Activated naive CD4-positive, alpha-beta T cell treated with anti-CD3 and anti-CD28 coated beads, Interleukin-2, amount 10 ng/mL, durations not matched to agents 7 days and 5 days (primary cell): ENCODE results near the gene RORB.

ENCODE experiments used
- CTCF ChIA-PET: fragments of 350-600 bp; sonication (Branson Sonifier 250); formaldehyde crosslinking; loops from one replicate; lab custom pipeline; 2021; ENCODE audit warnings: antibody characterized with exemption; lab: Charles Lee
- DNase-seq: peaks from one replicate; pipeline ENCODE4 v3.0.0-alpha.2; 2020
- H3K27ac Mint-ChIP-seq: one replicate; pipeline ENCODE4 v1.8.0; 2021; ENCODE audit warnings: mild to moderate bottlenecking, moderate library complexity, mixed read lengths
- H3K27me3 Mint-ChIP-seq: one replicate; pipeline ENCODE4 v1.8.0; 2021; ENCODE audit warnings: mild to moderate bottlenecking, mixed read lengths
- H3K36me3 Mint-ChIP-seq: one replicate; pipeline ENCODE4 v1.8.0; 2021; ENCODE audit warnings: mixed read lengths
- H3K4me1 Mint-ChIP-seq: one replicate; pipeline ENCODE4 v1.8.0; 2021; ENCODE audit warnings: mixed read lengths
- H3K4me3 Mint-ChIP-seq: one replicate; pipeline ENCODE4 v1.8.0; 2021; ENCODE audit warnings: mild to moderate bottlenecking, moderate library complexity, mixed read lengths
- H3K9me3 Mint-ChIP-seq: one replicate; pipeline ENCODE4 v1.8.0; 2021; ENCODE audit warnings: mixed read lengths

RORB gene

DNA sequence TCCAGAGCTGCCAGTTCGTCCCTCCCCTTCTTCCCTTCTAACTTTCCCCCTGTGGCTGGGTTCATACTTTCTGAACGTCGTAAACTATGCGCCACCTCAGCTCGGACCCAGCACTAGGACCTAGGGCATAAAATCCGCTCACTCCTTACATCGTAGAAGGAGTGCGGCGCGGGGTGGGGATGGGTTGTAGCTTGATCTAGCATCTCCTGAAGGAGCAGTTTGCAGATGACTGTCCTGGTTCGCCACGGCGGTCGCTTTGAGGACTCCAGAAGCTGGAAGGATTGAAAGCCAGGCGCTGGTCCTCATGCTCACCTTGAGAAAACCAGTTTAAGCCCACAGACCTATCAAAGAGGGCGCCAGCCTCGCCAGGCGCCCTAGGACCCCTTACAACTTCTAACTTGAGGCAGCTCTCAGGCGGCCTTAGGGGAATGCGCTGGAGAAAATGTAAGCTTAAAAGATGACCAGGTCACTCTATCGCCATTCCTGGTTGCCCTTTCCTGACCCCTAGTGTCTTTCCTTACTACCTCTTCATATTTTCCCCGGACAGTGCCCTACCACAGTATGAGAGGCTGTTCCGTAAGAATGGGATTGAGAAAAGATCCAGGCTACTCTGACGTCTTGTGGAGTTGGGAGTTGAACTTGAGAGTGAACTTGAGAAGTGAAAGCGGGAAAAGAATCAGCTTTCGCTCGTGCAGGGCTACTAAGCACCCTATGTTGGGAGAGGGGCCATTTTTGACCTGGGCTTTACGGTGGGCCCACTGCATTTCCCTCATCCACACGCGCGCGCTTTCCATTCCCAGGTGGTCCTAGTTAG is 2.8 kb downstream of the RORB start:
- peaks cover 31% of the 10 kb centered on the region for H3K4me1 Mint-ChIP-seq
- CTCF ChIA-PET = no interaction called here
- H3K27ac Mint-ChIP-seq = no peak overlapping the region
- H3K27me3 Mint-ChIP-seq = peaks cover 55% of the 10 kb centered on the region
- peaks cover 9% of the 10 kb centered on the region for H3K36me3 Mint-ChIP-seq
- H3K4me3 Mint-ChIP-seq = peak overlapping the region; percentile 58
- H3K9me3 Mint-ChIP-seq = no peaks in the 10 kb centered on the region
- DNase-seq = no peak

DNA sequence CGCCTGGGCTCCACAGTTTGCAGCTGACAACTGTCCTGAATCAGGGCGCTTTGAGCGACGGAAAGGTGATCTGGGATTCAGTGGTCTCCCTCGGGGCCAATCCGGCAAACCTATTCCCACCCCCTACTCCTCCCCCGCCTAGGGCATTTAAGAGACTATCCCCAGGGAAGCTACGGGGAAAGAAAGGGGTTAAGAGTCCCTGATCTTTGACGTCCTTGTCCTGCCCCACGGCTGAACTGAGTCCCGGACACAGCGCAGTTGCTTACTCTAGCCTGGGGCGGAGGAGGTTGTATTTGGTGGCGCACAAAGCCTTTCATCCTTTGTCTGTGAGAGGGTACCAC is 3.4 kb downstream of the RORB start:
- CTCF ChIA-PET = no interaction called here
- no peaks in the 10 kb centered on the region for H3K9me3 Mint-ChIP-seq
- peaks cover 9% of the 10 kb centered on the region for H3K36me3 Mint-ChIP-seq
- no peak overlapping the region for H3K4me3 Mint-ChIP-seq
- no peak for DNase-seq
- H3K4me1 Mint-ChIP-seq = peaks cover 31% of the 10 kb centered on the region
- no peak overlapping the region for H3K27ac Mint-ChIP-seq
- peaks cover 55% of the 10 kb centered on the region for H3K27me3 Mint-ChIP-seq

GRCh38 chr9:74501570-74501969 is 4.4 kb downstream of the RORB start:
- Mint-ChIP-seq H3K36me3 (peaks cover 9% of the 10 kb centered on the region), H3K4me1 (peaks cover 29% of the 10 kb centered on the region), H3K9me3 (no peaks in the 10 kb centered on the region), H3K27me3 (peaks cover 51% of the 10 kb centered on the region), H3K4me3 (no peak overlapping the region), H3K27ac (no peak overlapping the region)
- no peak for DNase-seq
- CTCF ChIA-PET = no interaction called here

GRCh38 chr9:74503219-74503618 is 6.1 kb downstream of the RORB start:
- Mint-ChIP-seq H3K4me1 (peaks cover 19% of the 10 kb centered on the region), H3K4me3 (no peak overlapping the region), H3K27ac (no peak overlapping the region), H3K36me3 (peaks cover 4% of the 10 kb centered on the region), H3K9me3 (no peaks in the 10 kb centered on the region), H3K27me3 (peaks cover 35% of the 10 kb centered on the region)
- DNase-seq = no peak
- CTCF ChIA-PET = no interaction called here

- Mint-ChIP-seq H3K4me3 (no peak overlapping the region), H3K36me3 (peaks cover 3% of the 10 kb centered on the region), H3K9me3 (no peaks in the 10 kb centered on the region), H3K27ac (no peak overlapping the region), H3K4me1 (peaks cover 16% of the 10 kb centered on the region), H3K27me3 (peaks cover 30% of the 10 kb centered on the region)
- CTCF ChIA-PET = no interaction called here
- DNase-seq = no peak
Measured at GRCh38 chr9:74503666-74504065, 6.5 kb downstream of the RORB start.

- Mint-ChIP-seq H3K4me1 (no peaks in the 10 kb centered on the region), H3K36me3 (no peaks in the 10 kb centered on the region), H3K27me3 (no peaks in the 10 kb centered on the region), H3K27ac (no peak overlapping the region), H3K4me3 (no peak overlapping the region), H3K9me3 (no peaks in the 10 kb centered on the region)
- DNase-seq = no peak
- CTCF ChIA-PET = no interaction called here
Measured at GRCh38 chr9:74511333-74511732, 14.2 kb downstream of the RORB start.

GRCh38 chr9:74512416-74512815 is 15.3 kb downstream of the RORB start:
- Mint-ChIP-seq H3K27ac (no peak overlapping the region), H3K9me3 (no peaks in the 10 kb centered on the region), H3K4me3 (no peak overlapping the region), H3K4me1 (no peaks in the 10 kb centered on the region), H3K27me3 (no peaks in the 10 kb centered on the region), H3K36me3 (no peaks in the 10 kb centered on the region)
- no peak for DNase-seq
- CTCF ChIA-PET = no interaction called here

DNA sequence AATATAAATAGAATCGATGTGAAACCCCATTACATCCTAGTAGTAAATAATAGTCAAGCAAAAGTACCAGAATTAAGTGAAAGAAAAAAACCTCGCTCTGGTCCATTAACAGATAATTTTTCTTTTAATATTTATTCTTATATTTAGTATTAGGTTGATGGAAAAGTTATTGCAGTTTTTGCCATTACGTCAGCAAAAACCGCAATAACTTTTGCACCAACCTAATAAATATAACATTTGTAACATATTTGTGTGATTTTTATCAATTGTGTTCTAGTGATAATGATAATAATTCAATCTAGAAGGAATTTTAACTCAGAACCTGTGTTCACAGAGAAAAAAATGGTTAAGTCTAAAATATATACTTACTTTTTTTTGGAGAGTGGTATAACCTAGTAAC is 16.1 kb downstream of the RORB start:
- Mint-ChIP-seq H3K27me3 (no peaks in the 10 kb centered on the region), H3K9me3 (no peaks in the 10 kb centered on the region), H3K27ac (no peak overlapping the region), H3K4me3 (no peak overlapping the region), H3K36me3 (no peaks in the 10 kb centered on the region), H3K4me1 (no peaks in the 10 kb centered on the region)
- no peak for DNase-seq
- CTCF ChIA-PET = no interaction called here

- Mint-ChIP-seq H3K27ac (no peak overlapping the region), H3K4me1 (no peaks in the 10 kb centered on the region), H3K4me3 (no peak overlapping the region), H3K36me3 (no peaks in the 10 kb centered on the region), H3K9me3 (no peaks in the 10 kb centered on the region), H3K27me3 (no peaks in the 10 kb centered on the region)
- CTCF ChIA-PET = no interaction called here
- DNase-seq = no peak
Measured at GRCh38 chr9:74517188-74517587, 20.1 kb downstream of the RORB start.

DNA sequence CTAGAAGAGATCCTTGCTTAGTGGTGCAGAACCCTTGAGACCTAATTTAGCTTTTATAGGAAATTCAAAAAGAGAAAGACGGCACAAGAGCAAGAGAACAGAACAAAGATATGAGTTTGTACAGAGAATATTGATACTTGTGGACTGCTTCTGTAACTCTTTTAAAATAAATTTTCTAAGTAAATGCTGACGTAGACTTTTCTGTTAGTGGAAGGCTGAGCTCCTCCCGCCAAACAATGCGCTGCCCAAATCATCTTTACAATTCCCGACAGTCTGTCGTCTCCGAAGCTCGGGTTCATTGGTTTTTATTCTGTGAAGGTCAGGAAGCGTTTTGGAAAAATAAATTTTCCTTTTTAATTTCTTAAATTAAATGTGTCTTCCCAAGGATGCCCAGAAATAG is 22.3 kb downstream of the RORB start:
- no peaks in the 10 kb centered on the region for H3K4me1 Mint-ChIP-seq
- CTCF ChIA-PET = no interaction called here
- no peak overlapping the region for H3K27ac Mint-ChIP-seq
- H3K36me3 Mint-ChIP-seq = no peaks in the 10 kb centered on the region
- no peak overlapping the region for H3K4me3 Mint-ChIP-seq
- DNase-seq = no peak
- no peaks in the 10 kb centered on the region for H3K9me3 Mint-ChIP-seq
- H3K27me3 Mint-ChIP-seq = no peaks in the 10 kb centered on the region

GRCh38 chr9:74521009-74521408 is 23.9 kb downstream of the RORB start:
- no peak for DNase-seq
- H3K4me1 Mint-ChIP-seq = no peaks in the 10 kb centered on the region
- H3K4me3 Mint-ChIP-seq = no peak overlapping the region

GRCh38 chr9:74524289-74524688 is 27.2 kb downstream of the RORB start:
- no peaks in the 10 kb centered on the region for H3K36me3 Mint-ChIP-seq
- no peaks in the 10 kb centered on the region for H3K4me1 Mint-ChIP-seq
- no peak overlapping the region for H3K4me3 Mint-ChIP-seq
- no peak overlapping the region for H3K27ac Mint-ChIP-seq
- CTCF ChIA-PET = no interaction called here
- no peak for DNase-seq
- no peaks in the 10 kb centered on the region for H3K27me3 Mint-ChIP-seq
- no peaks in the 10 kb centered on the region for H3K9me3 Mint-ChIP-seq

More at GRCh38 chr9:74521009-74521408, 23.9 kb downstream of the RORB start:
- no peaks in the 10 kb centered on the region for H3K9me3 Mint-ChIP-seq
- no peaks in the 10 kb centered on the region for H3K27me3 Mint-ChIP-seq
- CTCF ChIA-PET = no interaction called here
- no peak overlapping the region for H3K27ac Mint-ChIP-seq
- no peaks in the 10 kb centered on the region for H3K36me3 Mint-ChIP-seq

- H3K4me3 Mint-ChIP-seq = no peak overlapping the region
- H3K27ac Mint-ChIP-seq = no peak overlapping the region
- DNase-seq = no peak
- no peaks in the 10 kb centered on the region for H3K27me3 Mint-ChIP-seq
- no peaks in the 10 kb centered on the region for H3K4me1 Mint-ChIP-seq
- no peaks in the 10 kb centered on the region for H3K9me3 Mint-ChIP-seq
- no peaks in the 10 kb centered on the region for H3K36me3 Mint-ChIP-seq
- CTCF ChIA-PET = interaction anchor here (0.6 kb wide), 1 partner anchor 352 kb away, joined by 3 read pairs; no protein-coding TSS in a partner anchor
Measured at GRCh38 chr9:74526215-74526614, 29.1 kb downstream of the RORB start.

DNA sequence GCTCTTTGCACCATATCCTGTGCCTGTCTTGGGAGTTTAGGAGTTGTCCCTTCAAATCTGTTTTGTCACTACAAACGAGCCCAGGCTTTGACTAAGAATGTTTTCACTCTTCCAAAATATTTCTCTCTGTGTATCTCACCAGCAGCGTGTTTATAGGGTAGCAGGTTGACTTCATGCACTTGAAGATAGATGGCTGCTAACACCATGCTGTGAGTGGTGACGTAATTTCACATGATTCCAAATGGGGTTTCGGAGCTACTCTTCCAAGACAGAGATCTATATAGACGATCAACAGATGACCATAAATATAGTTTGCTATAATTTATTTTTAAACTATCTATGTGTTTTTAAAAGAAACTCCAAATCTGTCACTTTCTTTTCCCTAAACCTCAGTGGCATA is 30.6 kb downstream of the RORB start:
- Mint-ChIP-seq H3K27me3 (no peaks in the 10 kb centered on the region), H3K4me1 (no peaks in the 10 kb centered on the region), H3K9me3 (no peaks in the 10 kb centered on the region), H3K27ac (no peak overlapping the region), H3K4me3 (no peak overlapping the region), H3K36me3 (no peaks in the 10 kb centered on the region)
- CTCF ChIA-PET = no interaction called here
- DNase-seq = no peak

GRCh38 chr9:74528207-74528606 is 31.1 kb downstream of the RORB start:
- no peak for DNase-seq
- no peaks in the 10 kb centered on the region for H3K9me3 Mint-ChIP-seq
- CTCF ChIA-PET = no interaction called here
- H3K4me1 Mint-ChIP-seq = no peaks in the 10 kb centered on the region
- H3K4me3 Mint-ChIP-seq = no peak overlapping the region
- H3K36me3 Mint-ChIP-seq = no peaks in the 10 kb centered on the region
- no peak overlapping the region for H3K27ac Mint-ChIP-seq
- H3K27me3 Mint-ChIP-seq = no peaks in the 10 kb centered on the region
